HAP-1 (cell line): ENCODE measurements around the gene SCAPER.

Experiments
- DNase-seq, 2 experiments: peaks; one replicate each; pipeline ENCODE4 v3.0.0-alpha.2; 2016 to 2020; ENCODE audit warnings: low spot score in 2 of 2
- H3K27me3 ChIP-seq: fragments of 250-450 bp; sonication (Bioruptor Pico); 2 replicates; pipeline ENCODE4 v1.5.1; 2020; ENCODE audit warnings: low read depth, mild to moderate bottlenecking, moderate library complexity
- H3K36me3 ChIP-seq: fragments of 250-450 bp; sonication (Bioruptor Pico); replicated peaks from 2 replicates; pipeline ENCODE4 v1.5.1; 2020; ENCODE audit warnings: mild to moderate bottlenecking
- H3K4me1 ChIP-seq: fragments of 250-450 bp; sonication (Bioruptor Pico); 2 replicates; pipeline ENCODE4 v1.5.1; 2020; ENCODE audit warnings: mild to moderate bottlenecking
- H3K4me3 ChIP-seq: fragments of 250-450 bp; sonication (Bioruptor Pico); 2 replicates; pipeline ENCODE4 v1.5.1; 2020; ENCODE audit warnings: mild to moderate bottlenecking, moderate library complexity
- H3K9me3 ChIP-seq: fragments of 250-450 bp; sonication (Bioruptor Pico); 2 replicates; pipeline ENCODE4 v1.5.1; 2020; ENCODE audit warnings: mild to moderate bottlenecking, moderate library complexity
- in situ Hi-C: fragments of 300-500 bp; cut with MboI; formaldehyde crosslinking; loops from 3 replicates; pipeline ENCODE4 v1.14.3; 2020; ENCODE audit warnings: low sequenced_read_pairs, inconsistent platforms, mixed read lengths

SCAPER gene

GRCh38 chr15:76815421-76815820, 89.7 kb downstream of the SCAPER start:
- no peaks in the 10 kb centered on the region for H3K9me3 ChIP-seq
- H3K36me3 ChIP-seq = no peaks in the 10 kb centered on the region
- H3K27me3 ChIP-seq = no peaks in the 10 kb centered on the region
- DNase-seq = no peak
- no peak overlapping the region for H3K4me3 ChIP-seq
- in situ Hi-C loops = no loop called here
- no peaks in the 10 kb centered on the region for H3K4me1 ChIP-seq

- H3K27me3 ChIP-seq = no peaks in the 10 kb centered on the region
- H3K36me3 ChIP-seq = no peaks in the 10 kb centered on the region
- H3K9me3 ChIP-seq = no peaks in the 10 kb centered on the region
- DNase-seq = no peak
- no peak overlapping the region for H3K4me3 ChIP-seq
- in situ Hi-C loops = no loop called here
- H3K4me1 ChIP-seq = no peaks in the 10 kb centered on the region
These were observed 92.8 kb downstream of the SCAPER start for GRCh38 chr15:76812381-76812780.

GRCh38 chr15:76809412-76810103, 95.6 kb downstream of the SCAPER start:
- H3K4me3 ChIP-seq = no peak overlapping the region
- no peaks in the 10 kb centered on the region for H3K9me3 ChIP-seq
- DNase-seq = no peak
- in situ Hi-C loops = no loop called here
- H3K27me3 ChIP-seq = no peaks in the 10 kb centered on the region
- H3K4me1 ChIP-seq = no peaks in the 10 kb centered on the region
- H3K36me3 ChIP-seq = no peaks in the 10 kb centered on the region

GRCh38 chr15:76803049-76803571, 102.0 kb downstream of the SCAPER start:
- Histone ChIP-seq H3K36me3 (no peaks in the 10 kb centered on the region), H3K9me3 (no peaks in the 10 kb centered on the region), H3K27me3 (no peaks in the 10 kb centered on the region), H3K4me3 (no peak overlapping the region), H3K4me1 (no peaks in the 10 kb centered on the region)
- DNase-seq = no peak
- in situ Hi-C loops = no loop called here

- Histone ChIP-seq H3K4me3 (no peak overlapping the region), H3K4me1 (no peaks in the 10 kb centered on the region), H3K27me3 (no peaks in the 10 kb centered on the region), H3K36me3 (no peaks in the 10 kb centered on the region), H3K9me3 (no peaks in the 10 kb centered on the region)
- in situ Hi-C loops = no loop called here
- DNase-seq = no peak
These were observed 102.7 kb downstream of the SCAPER start for GRCh38 chr15:76802411-76802810.

- DNase-seq = no peak
- H3K36me3 ChIP-seq = no peaks in the 10 kb centered on the region; the same call in 1 of the 2 replicates
- no peak overlapping the region for H3K4me3 ChIP-seq
- no peaks in the 10 kb centered on the region for H3K9me3 ChIP-seq
- in situ Hi-C loops = no loop called here
- peaks cover 3% of the 10 kb centered on the region; the same call in 1 of the 2 replicates for H3K4me1 ChIP-seq
- H3K27me3 ChIP-seq = no peaks in the 10 kb centered on the region
These were observed 105.4 kb downstream of the SCAPER start for GRCh38 chr15:76799760-76800159.

- H3K27me3 ChIP-seq = no peaks in the 10 kb centered on the region
- no peak overlapping the region for H3K4me3 ChIP-seq
- H3K36me3 ChIP-seq = peaks cover 6% of the 10 kb centered on the region
- H3K4me1 ChIP-seq = peaks cover 9% of the 10 kb centered on the region
- in situ Hi-C loops = no loop called here
- H3K9me3 ChIP-seq = no peaks in the 10 kb centered on the region
- no peak for DNase-seq
These were observed 109.9 kb downstream of the SCAPER start for GRCh38 chr15:76795217-76795616.

GRCh38 chr15:76793162-76793561, 112.0 kb downstream of the SCAPER start:
- H3K27me3 ChIP-seq = no peaks in the 10 kb centered on the region
- in situ Hi-C loops = no loop called here
- peaks cover 6% of the 10 kb centered on the region for H3K36me3 ChIP-seq
- no peaks in the 10 kb centered on the region for H3K9me3 ChIP-seq
- DNase-seq = no peak
- peaks cover 9% of the 10 kb centered on the region for H3K4me1 ChIP-seq
- no peak overlapping the region for H3K4me3 ChIP-seq

GRCh38 chr15:76791511-76791910, 113.6 kb downstream of the SCAPER start:
- in situ Hi-C loops = no loop called here
- DNase-seq = no peak
- H3K36me3 ChIP-seq = peaks cover 6% of the 10 kb centered on the region
- H3K4me3 ChIP-seq = no peak overlapping the region
- H3K4me1 ChIP-seq = peaks cover 14% of the 10 kb centered on the region
- no peaks in the 10 kb centered on the region for H3K27me3 ChIP-seq
- no peaks in the 10 kb centered on the region for H3K9me3 ChIP-seq

- in situ Hi-C loops = no loop called here
These were observed 117.9 kb downstream of the SCAPER start for GRCh38 chr15:76787273-76787672.

GRCh38 chr15:76776969-76777368, 128.2 kb downstream of the SCAPER start:
- Histone ChIP-seq H3K27me3 (no peaks in the 10 kb centered on the region), H3K9me3 (no peaks in the 10 kb centered on the region), H3K4me3 (no peak overlapping the region), H3K4me1 (no peaks in the 10 kb centered on the region), H3K36me3 (no peaks in the 10 kb centered on the region)
- in situ Hi-C loops = no loop called here
- DNase-seq = no peak

More at GRCh38 chr15:76787273-76787672, 117.9 kb downstream of the SCAPER start:
- H3K9me3 ChIP-seq = 0 out of 2 replicates have a peak, but pooled peaks cover 2% of the 10 kb centered on the region
- H3K4me3 ChIP-seq = no peak overlapping the region
- H3K4me1 ChIP-seq = peaks cover 5% of the 10 kb centered on the region; the same call in 1 of the 2 replicates
- no peak for DNase-seq
- H3K27me3 ChIP-seq = no peaks in the 10 kb centered on the region
- peaks cover 2% of the 10 kb centered on the region; the same call in 1 of the 2 replicates for H3K36me3 ChIP-seq

GRCh38 chr15:76776480-76776879, 128.7 kb downstream of the SCAPER start:
- Histone ChIP-seq H3K4me1 (no peaks in the 10 kb centered on the region), H3K36me3 (no peaks in the 10 kb centered on the region), H3K9me3 (no peaks in the 10 kb centered on the region), H3K27me3 (no peaks in the 10 kb centered on the region), H3K4me3 (no peak overlapping the region)
- in situ Hi-C loops = no loop called here
- DNase-seq = no peak

GRCh38 chr15:76773234-76773633, 131.9 kb downstream of the SCAPER start:
- Histone ChIP-seq H3K9me3 (no peaks in the 10 kb centered on the region), H3K4me3 (no peak overlapping the region), H3K27me3 (no peaks in the 10 kb centered on the region), H3K36me3 (no peaks in the 10 kb centered on the region), H3K4me1 (peaks cover 2% of the 10 kb centered on the region)
- in situ Hi-C loops = no loop called here
- DNase-seq = no peak

- Histone ChIP-seq H3K27me3 (no peaks in the 10 kb centered on the region), H3K36me3 (no peaks in the 10 kb centered on the region), H3K4me1 (peaks cover 6% of the 10 kb centered on the region), H3K9me3 (no peaks in the 10 kb centered on the region), H3K4me3 (no peak overlapping the region)
- in situ Hi-C loops = no loop called here
- DNase-seq = no peak
These were observed 132.4 kb downstream of the SCAPER start for GRCh38 chr15:76772776-76773175.
